ENCODE results near the gene CLASP2. TPM values are rescaled to one million over a fixed set of nuclear protein-coding genes. Genes with fewer than 3 reads are reported as not detected.

CLASP2 gene
- total RNA-seq, 1 donor from 2014 or later = 69.2 TPM

GRCh38 chr3:33613041-33613440, 105.0 kb downstream of the CLASP2 start:
- Mint-ChIP-seq H3K4me1 (peaks cover 8% of the 10 kb centered on the region), H3K36me3 (ENCODE audit: low read depth) (peaks cover 6% of the 10 kb centered on the region), H3K4me3 (no peak overlapping the region), H3K27me3 (ENCODE audit: low read depth) (no peaks in the 10 kb centered on the region), H3K27ac (ENCODE audit: unreplicated experiment) (no peak overlapping the region), H3K9me3 (no peaks in the 10 kb centered on the region)
- DNase-seq (ENCODE audit: low read depth, low spot score) = no peak
- TF ChIP-seq CTCF (conservative IDR thresholded peaks at IDR 0.05) = no peak

- no peaks in the 10 kb centered on the region for H3K27me3 Mint-ChIP-seq (ENCODE audit: low read depth)
- H3K4me1 Mint-ChIP-seq = peaks cover 8% of the 10 kb centered on the region
- no peak overlapping the region for H3K27ac Mint-ChIP-seq (ENCODE audit: unreplicated experiment)
- DNase-seq (ENCODE audit: low read depth, low spot score) = no peak
- no peak overlapping the region for H3K4me3 Mint-ChIP-seq
- no peaks in the 10 kb centered on the region for H3K9me3 Mint-ChIP-seq
- peaks cover 6% of the 10 kb centered on the region for H3K36me3 Mint-ChIP-seq (ENCODE audit: low read depth)
- no peak for TF ChIP-seq CTCF (conservative IDR thresholded peaks at IDR 0.05)
Measured at GRCh38 chr3:33612607-33613006, 105.4 kb downstream of the CLASP2 start.

- DNase-seq (ENCODE audit: low read depth, low spot score) = no peak
- H3K4me1 Mint-ChIP-seq = no peaks in the 10 kb centered on the region
- no peaks in the 10 kb centered on the region for H3K9me3 Mint-ChIP-seq
- no peak overlapping the region for H3K27ac Mint-ChIP-seq (ENCODE audit: unreplicated experiment)
- peaks cover 22% of the 10 kb centered on the region for H3K36me3 Mint-ChIP-seq (ENCODE audit: low read depth)
- no peak for TF ChIP-seq CTCF (conservative IDR thresholded peaks at IDR 0.05)
- no peak overlapping the region for H3K4me3 Mint-ChIP-seq
- no peaks in the 10 kb centered on the region for H3K27me3 Mint-ChIP-seq (ENCODE audit: low read depth)
Measured at GRCh38 chr3:33602829-33603228, 115.2 kb downstream of the CLASP2 start.

GRCh38 chr3:33597257-33597689, 120.8 kb downstream of the CLASP2 start:
- Mint-ChIP-seq H3K27me3 (ENCODE audit: low read depth) (no peaks in the 10 kb centered on the region), H3K9me3 (no peaks in the 10 kb centered on the region), H3K4me1 (no peaks in the 10 kb centered on the region), H3K36me3 (ENCODE audit: low read depth) (peaks cover 16% of the 10 kb centered on the region), H3K27ac (ENCODE audit: unreplicated experiment) (no peak overlapping the region), H3K4me3 (no peak overlapping the region)
- no peak for DNase-seq (ENCODE audit: low read depth, low spot score)
- TF ChIP-seq CTCF (conservative IDR thresholded peaks at IDR 0.05) = no peak

- H3K4me1 Mint-ChIP-seq = no peaks in the 10 kb centered on the region
- H3K36me3 Mint-ChIP-seq (ENCODE audit: low read depth) = no peaks in the 10 kb centered on the region
- TF ChIP-seq CTCF (conservative IDR thresholded peaks at IDR 0.05) = no peak
- H3K27ac Mint-ChIP-seq (ENCODE audit: unreplicated experiment) = no peak overlapping the region
- DNase-seq (ENCODE audit: low read depth, low spot score) = no peak
- H3K27me3 Mint-ChIP-seq (ENCODE audit: low read depth) = no peaks in the 10 kb centered on the region
- no peak overlapping the region for H3K4me3 Mint-ChIP-seq
- H3K9me3 Mint-ChIP-seq = no peaks in the 10 kb centered on the region
Measured at GRCh38 chr3:33592999-33593398, 125.1 kb downstream of the CLASP2 start.

- H3K36me3 Mint-ChIP-seq (ENCODE audit: low read depth) = peaks cover 2% of the 10 kb centered on the region
- H3K4me1 Mint-ChIP-seq = no peaks in the 10 kb centered on the region
- TF ChIP-seq CTCF (conservative IDR thresholded peaks at IDR 0.05) = no peak
- no peak overlapping the region for H3K27ac Mint-ChIP-seq (ENCODE audit: unreplicated experiment)
- H3K27me3 Mint-ChIP-seq (ENCODE audit: low read depth) = no peaks in the 10 kb centered on the region
- no peak for DNase-seq (ENCODE audit: low read depth, low spot score)
- H3K4me3 Mint-ChIP-seq = no peak overlapping the region
- H3K9me3 Mint-ChIP-seq = no peaks in the 10 kb centered on the region
Measured at GRCh38 chr3:33590541-33590940, 127.5 kb downstream of the CLASP2 start.
